Ovary (tissue), 1 donor: Measurements from ENCODE around the gene NUSAP1.
"Not testable (repeated sequence)": the region's sequence is repeated elsewhere in the genome, so short reads cannot be mapped to it uniquely, and the experiment has no call there.

Experiments used
- EP300 ChIP-seq: sonication (generic); formaldehyde crosslinking; IDR thresholded peaks from one replicate; pipeline ENCODE4 v1.6.1; 2017; ENCODE audit warnings: antibody characterized with exemption
- POLR2A ChIP-seq: fragments of 450-650 bp; IDR thresholded peaks from one replicate; pipeline ENCODE4 v1.6.1; 2017; ENCODE audit warnings: antibody characterized with exemption, mild to moderate bottlenecking, moderate library complexity

GRCh38 chr15:41425907-41426306, 93.2 kb downstream of the NUSAP1 start:
- not testable (repeated sequence) for TF ChIP-seq POLR2A, EP300
